Sciatic nerve (tissue), 2 donors: ENCODE results near the gene GRB14. TPM values are rescaled to one million over a fixed set of nuclear protein-coding genes. Genes with fewer than 3 reads are reported as not detected.
"Not testable (repeated sequence)": the region's sequence is repeated elsewhere in the genome, so short reads cannot be mapped to it uniquely, and the experiment has no call there.

Source experiments
- ATAC-seq: fragments of 200-7000 bp; cut with Tn5 transposase; one replicate; pipeline ENCODE4 v1.9.1; 2020; ENCODE audit warnings: mild to moderate bottlenecking, moderate library complexity
- DNase-seq: peaks from one replicate; pipeline ENCODE4 v3.0.0-alpha.2; 2020; ENCODE audit warnings: low spot score
- intact Hi-C: fragments of 100-400 bp; cut with DNase I; formaldehyde crosslinking; loops from one replicate; pipeline ENCODE4 v1.14.2; 2022
- total RNA-seq: library from RNA; stranded (reverse); fragmentation: NEBNext Ultra II Directional; extraction: Animal tissue kit (Norgen Biotek cat#: 25700); gene quantifications from one replicate; pipeline ENCODE4 v1.2.1, GENCODE V29; 2021
- donor health status: DM: no; HTN: no; CAD: no.
- donor health status: DM: no; HTN: no; CAD: no.

The GRB14 gene
- total RNA-seq, 1 donor from 2014 or later, result 20.2 TPM

GRCh38 chr2:164562666-164563065 lies 58.6 kb downstream of the GRB14 start:
- intact Hi-C loops, result no loop called here
- no peak for DNase-seq
- no peak for ATAC-seq

DNA sequence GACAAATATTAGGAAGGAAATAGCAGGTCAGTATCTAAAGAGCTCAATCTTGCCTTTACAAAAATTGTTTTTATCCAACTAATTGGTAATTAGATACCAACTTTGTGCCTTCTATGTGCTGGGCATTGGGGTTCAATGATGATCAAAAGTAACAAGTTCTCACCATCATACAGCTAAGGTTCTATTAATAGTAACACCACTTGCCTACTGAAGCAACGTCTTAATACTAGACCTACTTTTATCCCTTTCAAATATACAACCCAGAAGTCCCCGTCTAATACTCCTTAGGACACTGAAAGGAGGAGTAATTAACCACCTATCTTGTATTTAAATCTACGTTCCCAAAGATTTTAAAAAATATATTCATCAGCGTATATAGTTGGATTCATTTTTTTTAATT lies 59.3 kb downstream of the GRB14 start:
- DNase-seq (no peak), ATAC-seq (no peak)
- intact Hi-C loops, result no loop called here

- intact Hi-C loops, result no loop called here
- DNase-seq (no peak), ATAC-seq (no peak)
Observed at GRCh38 chr2:164561416-164561815, 59.9 kb downstream of the GRB14 start.

DNA sequence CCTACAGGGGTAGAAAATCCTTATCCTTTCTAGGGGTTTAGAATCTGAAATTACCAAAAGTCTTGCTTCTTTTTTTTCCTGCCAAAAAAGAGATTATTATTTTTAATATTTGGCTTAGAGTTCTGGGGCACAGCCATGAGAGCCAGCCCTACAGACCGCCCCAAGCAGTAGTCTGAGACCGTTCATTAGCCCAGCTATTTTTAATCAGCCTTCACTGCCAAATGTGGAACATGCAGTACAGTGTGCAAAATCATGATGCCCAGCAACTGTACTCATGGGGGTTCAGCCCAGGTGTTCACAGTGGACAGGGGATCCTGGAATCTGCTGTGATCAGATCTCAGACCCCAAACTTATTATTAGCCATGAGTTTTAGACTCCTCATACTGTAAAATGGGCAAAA lies 60.4 kb downstream of the GRB14 start:
- intact Hi-C loops, result no loop called here
- peak; percentile 47 for ATAC-seq
- DNase-seq, result no peak

DNA sequence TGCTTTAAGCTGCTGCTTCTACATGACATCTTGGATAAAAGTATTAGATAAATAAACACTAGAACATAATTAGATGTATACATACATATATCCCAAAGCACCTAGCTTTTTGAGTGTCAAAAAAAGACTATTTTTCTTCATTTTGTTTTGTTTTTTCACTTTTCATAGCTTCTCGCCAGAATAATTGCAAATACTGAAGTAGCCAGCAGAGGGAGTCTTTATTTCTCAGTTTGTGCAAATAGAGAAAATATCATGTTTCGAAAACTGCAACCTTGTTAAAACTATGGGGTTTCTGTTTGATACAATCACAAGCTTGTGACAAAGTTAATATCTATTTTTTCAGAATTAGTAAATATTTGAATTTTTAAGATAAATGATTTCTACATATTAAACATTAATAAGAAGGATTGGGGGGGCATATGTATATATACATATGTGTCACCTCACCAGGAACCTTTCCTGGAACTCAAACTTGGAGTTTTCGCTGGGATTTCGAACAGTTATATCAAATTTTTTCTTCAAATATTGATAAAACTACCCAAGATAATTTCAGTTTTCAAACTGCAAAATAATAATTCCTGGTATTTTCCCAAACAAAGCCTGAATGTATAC lies 61.0 kb downstream of the GRB14 start:
- intact Hi-C loops, result no loop called here
- ATAC-seq (no peak), DNase-seq (no peak)

GRCh38 chr2:164558450-164558849 lies 62.8 kb downstream of the GRB14 start:
- DNase-seq (no peak), ATAC-seq (peak; percentile 61)
- intact Hi-C loops, result no loop called here

DNA sequence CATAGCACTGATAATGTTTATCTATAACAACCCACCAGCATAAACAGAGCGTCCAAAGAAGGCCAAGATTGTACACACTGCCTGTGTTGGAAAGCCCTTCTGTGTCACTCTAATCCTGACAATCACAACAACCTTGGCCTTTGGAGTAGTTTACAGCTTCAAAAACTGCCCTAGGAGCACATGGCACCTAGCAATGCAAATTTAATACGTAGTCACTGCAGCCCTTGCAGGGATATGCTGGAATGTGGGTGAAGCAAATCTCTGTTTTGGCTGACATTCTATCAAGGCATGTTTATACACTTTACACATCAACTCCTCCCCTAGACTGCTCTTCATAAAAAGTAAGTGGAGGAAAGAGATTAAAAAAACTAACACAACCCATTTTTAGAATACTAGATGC lies 66.8 kb downstream of the GRB14 start:
- DNase-seq (no peak), ATAC-seq (no peak)
- intact Hi-C loops, result no loop called here

DNA sequence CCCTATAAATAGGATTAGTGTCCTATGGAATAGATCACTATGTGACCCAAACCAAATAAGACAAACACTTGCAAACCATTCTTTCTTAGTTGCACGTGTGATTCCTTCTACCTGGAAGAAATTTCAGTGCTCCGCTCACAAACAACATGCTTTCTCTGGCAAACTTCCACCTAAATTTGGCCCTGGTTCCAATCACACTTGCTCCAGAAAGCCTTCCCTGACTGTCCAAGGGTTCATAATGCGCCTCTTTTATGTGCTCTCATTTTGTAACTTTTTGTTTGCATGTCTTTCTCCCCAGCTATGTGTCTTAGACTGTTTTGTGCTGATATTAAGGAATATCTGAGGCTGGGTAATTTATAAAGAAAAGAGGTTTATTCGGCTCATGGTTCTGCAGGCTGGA lies 69.8 kb downstream of the GRB14 start:
- ATAC-seq (no peak), DNase-seq (no peak)

DNA sequence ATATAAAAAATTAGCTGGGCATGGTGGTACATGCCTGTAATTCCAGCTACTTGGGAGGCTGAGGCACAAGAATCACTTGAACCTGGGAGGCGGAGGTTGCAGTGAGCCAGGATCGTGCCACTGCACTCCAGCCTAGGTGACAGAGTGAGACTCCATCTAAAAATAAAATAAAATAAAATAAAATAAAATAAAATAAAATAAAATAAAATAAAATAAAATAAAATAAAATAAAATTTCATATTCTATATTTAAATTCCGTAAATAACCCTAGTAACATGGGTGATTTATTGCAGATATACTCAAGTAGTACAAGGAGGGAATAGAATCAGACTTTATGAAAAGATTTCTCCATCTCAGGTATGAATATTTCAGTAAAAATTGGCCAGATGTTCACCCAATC lies 71.6 kb downstream of the GRB14 start:
- DNase-seq, ATAC-seq, intact Hi-C loops: not testable (repeated sequence)

More for the DNA sequence above, 69.8 kb downstream of the GRB14 start:
- intact Hi-C loops, result no loop called here

DNA sequence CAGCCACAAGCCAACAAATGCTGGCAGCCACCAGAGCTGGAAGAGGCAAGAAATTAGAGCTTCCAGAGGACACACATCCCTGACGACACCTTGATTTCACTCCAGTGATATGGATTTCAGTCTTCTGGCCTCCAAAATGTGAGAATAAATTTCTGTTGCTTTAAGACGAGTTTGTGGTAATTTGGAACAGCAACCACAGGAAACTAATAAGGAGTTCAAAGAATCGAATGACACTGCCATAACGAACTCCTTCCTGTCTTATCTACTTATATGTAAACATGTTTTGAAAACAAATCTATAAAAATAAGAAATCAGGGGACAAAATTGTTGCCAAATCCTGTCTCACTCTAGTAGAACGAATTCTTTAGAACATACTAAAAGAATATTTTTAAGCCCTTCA lies 75.8 kb downstream of the GRB14 start:
- ATAC-seq (no peak), DNase-seq (no peak)
- intact Hi-C loops, result no loop called here

DNA sequence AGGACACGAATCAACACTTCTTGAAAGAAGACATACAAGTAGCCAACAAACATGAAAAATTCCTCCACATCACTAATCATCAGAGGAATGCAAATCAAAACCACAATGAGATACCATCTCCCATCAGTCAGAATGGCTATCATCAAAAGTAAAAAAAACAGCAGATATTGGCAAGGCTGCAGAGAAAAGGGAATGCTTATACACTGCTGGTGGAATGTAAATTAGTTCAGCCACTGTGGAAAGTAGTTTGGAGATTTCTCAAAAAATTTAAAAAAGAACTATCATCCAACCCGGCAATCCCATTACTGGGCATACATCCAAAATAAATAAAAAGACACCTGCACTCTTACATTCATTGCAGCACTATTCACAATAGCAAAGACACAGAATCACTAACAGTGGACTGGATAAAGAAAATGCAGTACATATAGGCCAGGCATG lies 78.7 kb downstream of the GRB14 start:
- ATAC-seq, result peak; percentile 44
- DNase-seq, result no peak
- intact Hi-C loops, result no loop called here

GRCh38 chr2:164538240-164538866 lies 82.9 kb downstream of the GRB14 start:
- ATAC-seq (no peak), DNase-seq (no peak)
- intact Hi-C loops, result no loop called here

GRCh38 chr2:164535280-164536025 lies 85.8 kb downstream of the GRB14 start:
- DNase-seq (no peak), ATAC-seq (no peak)
- intact Hi-C loops, result no loop called here

- ATAC-seq (no peak), DNase-seq (no peak)
- intact Hi-C loops, result no loop called here
Observed at GRCh38 chr2:164530464-164530863, 90.8 kb downstream of the GRB14 start.

DNA sequence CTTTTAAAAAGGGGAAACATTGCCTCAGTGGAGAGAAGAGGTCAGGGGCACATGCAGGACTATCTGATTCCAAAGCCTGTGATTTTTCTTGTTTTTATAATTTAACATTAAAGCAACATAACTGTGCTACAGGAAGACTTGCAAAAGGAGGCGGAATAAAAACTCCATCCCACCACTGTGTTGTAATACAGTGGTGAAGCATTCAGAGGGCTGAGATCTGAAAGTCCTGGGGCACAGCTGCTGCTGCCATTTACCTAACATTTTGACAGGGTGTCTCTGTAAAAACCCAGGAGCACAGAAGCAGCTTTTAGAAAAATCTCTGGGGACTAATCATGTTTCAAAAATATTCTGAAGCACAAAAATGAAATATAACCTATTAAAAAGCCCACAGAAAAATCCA lies 97.6 kb downstream of the GRB14 start:
- ATAC-seq (no peak), DNase-seq (no peak)
- intact Hi-C loops, result no loop called here

GRCh38 chr2:164523009-164523408 lies 98.3 kb downstream of the GRB14 start:
- DNase-seq, result no peak
- intact Hi-C loops, result no loop called here
- no peak for ATAC-seq

DNA sequence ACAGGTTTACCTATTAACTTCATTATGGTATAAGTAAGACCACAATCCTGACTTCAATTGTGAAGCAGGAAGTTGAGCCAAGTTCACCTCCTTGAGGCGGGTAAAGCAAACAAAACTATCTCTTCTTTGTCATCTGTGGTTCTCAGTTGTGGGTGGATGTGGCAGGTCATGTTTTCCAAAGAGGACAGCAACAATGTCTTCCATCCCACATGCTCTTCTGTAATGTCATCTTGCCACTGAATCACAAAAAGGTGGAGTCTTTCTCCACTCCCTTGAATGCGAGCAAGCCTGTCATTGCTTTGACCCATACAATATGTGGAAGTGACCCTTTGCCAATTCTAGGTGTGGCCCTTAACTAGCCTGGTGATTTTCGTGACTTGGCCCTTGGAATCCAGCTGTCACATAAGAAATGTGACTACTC lies 98.7 kb downstream of the GRB14 start:
- ATAC-seq, result no peak
- DNase-seq, result no peak
- intact Hi-C loops, result no loop called here

DNA sequence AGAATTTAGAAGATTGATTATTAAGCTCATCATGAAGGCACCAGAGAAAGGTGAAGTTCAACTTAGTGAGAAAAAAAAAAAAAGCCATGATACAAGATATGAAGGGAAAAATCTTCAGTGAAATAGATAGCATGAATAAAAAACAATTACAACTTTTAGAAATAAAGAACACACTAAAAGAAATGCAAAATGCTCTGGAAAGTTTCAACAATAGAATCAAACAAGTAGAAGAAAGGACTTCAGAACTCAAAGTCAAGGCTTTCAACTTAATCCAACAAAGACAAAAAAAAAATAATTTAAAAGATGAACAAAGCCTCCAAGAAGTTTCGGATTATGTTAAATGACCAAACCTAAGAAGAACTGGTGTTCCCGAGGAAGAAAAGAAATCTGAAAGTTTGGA lies 105.5 kb downstream of the GRB14 start:
- ATAC-seq, result no peak
- DNase-seq, result no peak
- intact Hi-C loops, result no loop called here

DNA sequence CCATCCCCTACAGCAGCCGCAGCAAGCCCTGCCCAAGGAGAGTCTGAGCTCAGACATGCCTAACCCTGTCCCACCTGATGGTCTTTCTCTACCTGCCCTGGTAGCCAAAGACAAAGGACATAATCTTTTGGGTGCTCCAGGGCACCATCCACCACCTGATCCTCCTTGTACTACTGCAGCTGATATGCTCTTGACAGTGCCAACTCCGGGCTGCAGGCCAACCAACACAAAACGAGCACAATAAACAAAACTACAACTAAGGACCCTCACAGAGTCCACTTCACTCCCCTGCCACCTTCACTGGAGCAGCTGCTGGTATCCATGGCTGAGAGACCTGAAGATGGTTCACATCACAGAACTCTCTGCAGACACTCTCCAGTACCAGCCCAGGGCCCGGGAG lies 106.3 kb downstream of the GRB14 start:
- intact Hi-C loops, result no loop called here
- no peak for DNase-seq
- no peak for ATAC-seq

DNA sequence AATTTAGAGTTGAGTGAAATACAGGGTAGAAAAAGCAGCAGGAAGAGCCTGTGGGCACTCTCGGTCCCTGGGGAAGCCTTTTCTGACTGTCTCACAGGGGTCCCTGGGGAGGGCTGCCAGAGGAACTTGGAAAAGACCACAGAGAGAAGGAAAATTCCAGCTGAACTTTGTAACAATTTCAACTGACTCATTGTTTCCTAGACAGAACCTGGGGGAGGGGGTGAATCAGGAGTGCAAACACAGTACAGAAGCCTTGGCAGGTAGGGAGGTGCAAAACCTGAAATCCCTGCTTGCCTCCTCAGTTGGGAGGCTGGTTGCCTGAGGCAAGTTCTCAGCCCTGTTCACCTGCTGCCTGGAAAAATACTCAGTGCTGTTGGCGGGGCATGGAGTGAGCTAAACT lies 106.8 kb downstream of the GRB14 start:
- intact Hi-C loops, result no loop called here
- DNase-seq, result no peak
- no peak for ATAC-seq
